SU-DHL-6 (cell line): ENCODE data around the gene FERMT2.

Source experiments
- H2AFZ ChIP-seq: fragments of 200-600 bp; sonication (generic); 2 replicates; pipeline ENCODE4 v1.6.1; 2014; ENCODE audit warnings: low read depth, mild to moderate bottlenecking, moderate library complexity, mixed read lengths, antibody characterized with exemption, low read length; ENCODE audit not compliant: severe bottlenecking
- H3F3A ChIP-seq: fragments of 200-600 bp; shearing (Covaris generic); 2 replicates; pipeline ENCODE4 v1.6.0; 2016; ENCODE audit warnings: antibody characterized with exemption, mild to moderate bottlenecking; ENCODE audit not compliant: insufficient read depth
- H3K27ac ChIP-seq: fragments of 200-600 bp; sonication (generic); 2 replicates; pipeline ENCODE4 v1.5.1; 2016; ENCODE audit warnings: low read depth, mild to moderate bottlenecking, low read length, moderate library complexity, mixed read lengths
- H3K27me3 ChIP-seq: fragments of 200-600 bp; sonication (generic), shearing (Covaris generic); 2 replicates; pipeline ENCODE4 v1.6.0; 2014; ENCODE audit warnings: mild to moderate bottlenecking, low read length
- H3K36me3 ChIP-seq: fragments of 200-600 bp; sonication (generic); 2 replicates; pipeline ENCODE4 v1.6.1; 2014; ENCODE audit warnings: mild to moderate bottlenecking, low read length, mixed read lengths
- H3K4me2 ChIP-seq: fragments of 300-600, 200-600 bp; shearing (Covaris generic), sonication (generic); 2 replicates; pipeline ENCODE4 v1.6.0; 2014; ENCODE audit warnings: low read length, low read depth, mild to moderate bottlenecking; ENCODE audit not compliant: poor library complexity, severe bottlenecking
- H3K4me3 ChIP-seq: fragments of 200-600 bp; sonication (generic); 2 replicates; pipeline ENCODE4 v1.5.1; 2014; ENCODE audit warnings: antibody characterized with exemption, low read length, mild to moderate bottlenecking, mixed read lengths; ENCODE audit not compliant: insufficient read depth, poor library complexity, severe bottlenecking
- H3K79me2 ChIP-seq: fragments of 200-600 bp; sonication (generic); 2 replicates; pipeline ENCODE4 v1.6.1; 2014; ENCODE audit warnings: mild to moderate bottlenecking, low read length, moderate library complexity; ENCODE audit not compliant: insufficient read depth
- H3K9ac ChIP-seq: fragments of 200-600 bp; sonication (generic); 2 replicates; pipeline ENCODE4 v1.7.0; 2014; ENCODE audit warnings: mild to moderate bottlenecking, low read length
- H3K9me2 ChIP-seq: fragments of 200-600 bp; sonication (generic); replicated peaks from 2 replicates; pipeline ENCODE4 v1.6.1; 2014; ENCODE audit warnings: low read length; ENCODE audit not compliant: insufficient read depth
- H3K9me3 ChIP-seq: fragments of 200-600 bp; sonication (generic); 2 replicates; pipeline ENCODE4 v1.6.1; 2014; ENCODE audit warnings: low read length, mixed read lengths; ENCODE audit not compliant: insufficient read depth
- H4K20me1 ChIP-seq: fragments of 200-600 bp; sonication (generic); 2 replicates; pipeline ENCODE4 v1.6.1; 2014; ENCODE audit warnings: low read depth, mild to moderate bottlenecking, antibody characterized with exemption, low read length, moderate library complexity, mixed read lengths
- EZH2phosphoT487 ChIP-seq: fragments of 200-600 bp; sonication (generic), shearing (Covaris generic); conservative IDR thresholded peaks from 2 replicates; pipeline ENCODE4 v1.6.1; 2018; ENCODE audit warnings: mild to moderate bottlenecking, antibody characterized with exemption, low read length, moderate library complexity, mixed read lengths
- TF ChIP-seq, protein P1 (sequence below): fragments of 200-600 bp; sonication (generic); IDR thresholded peaks from one replicate; pipeline ENCODE4 v1.5.1; 2017; ENCODE audit warnings: antibody characterized with exemption, mild to moderate bottlenecking, low read length, moderate library complexity; ENCODE audit not compliant: insufficient read depth, poor library complexity, severe bottlenecking

FERMT2 gene

DNA sequence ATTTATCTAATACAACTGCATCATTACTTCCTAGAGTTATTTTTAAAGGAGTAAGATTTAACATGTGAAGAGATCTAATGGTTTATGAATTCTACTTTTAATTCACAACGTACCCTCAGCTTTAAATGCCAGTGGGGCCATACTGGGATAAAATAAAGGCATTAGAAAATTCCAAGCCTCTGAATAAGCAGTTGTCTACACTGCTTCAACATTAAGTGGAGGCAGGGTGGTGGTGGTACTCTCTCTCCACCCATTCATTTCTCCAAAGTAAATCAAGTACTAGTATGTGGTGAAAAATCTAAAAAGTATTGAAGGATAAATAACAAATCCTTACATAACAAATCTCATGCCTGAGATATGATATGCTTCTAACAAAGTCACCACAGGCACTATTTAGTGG lies 52.4 kb downstream of the FERMT2 start:
- Histone ChIP-seq H3K79me2 (no peaks in the 10 kb centered on the region), H3K4me2 (no peak overlapping the region), H3F3A (no peaks in the 10 kb centered on the region), H3K36me3 (no peaks in the 10 kb centered on the region), H3K27me3 (no peaks in the 10 kb centered on the region), H2AFZ (no peak overlapping the region), H4K20me1 (no peaks in the 10 kb centered on the region), H3K9me2 (no peaks in the 10 kb centered on the region), H3K9ac (no peak overlapping the region), H3K27ac (no peak overlapping the region), H3K4me3 (no peak overlapping the region), H3K9me3 (no peaks in the 10 kb centered on the region)
- TF ChIP-seq EZH2phosphoT487 = no peak
- TF ChIP-seq, protein P1, sequence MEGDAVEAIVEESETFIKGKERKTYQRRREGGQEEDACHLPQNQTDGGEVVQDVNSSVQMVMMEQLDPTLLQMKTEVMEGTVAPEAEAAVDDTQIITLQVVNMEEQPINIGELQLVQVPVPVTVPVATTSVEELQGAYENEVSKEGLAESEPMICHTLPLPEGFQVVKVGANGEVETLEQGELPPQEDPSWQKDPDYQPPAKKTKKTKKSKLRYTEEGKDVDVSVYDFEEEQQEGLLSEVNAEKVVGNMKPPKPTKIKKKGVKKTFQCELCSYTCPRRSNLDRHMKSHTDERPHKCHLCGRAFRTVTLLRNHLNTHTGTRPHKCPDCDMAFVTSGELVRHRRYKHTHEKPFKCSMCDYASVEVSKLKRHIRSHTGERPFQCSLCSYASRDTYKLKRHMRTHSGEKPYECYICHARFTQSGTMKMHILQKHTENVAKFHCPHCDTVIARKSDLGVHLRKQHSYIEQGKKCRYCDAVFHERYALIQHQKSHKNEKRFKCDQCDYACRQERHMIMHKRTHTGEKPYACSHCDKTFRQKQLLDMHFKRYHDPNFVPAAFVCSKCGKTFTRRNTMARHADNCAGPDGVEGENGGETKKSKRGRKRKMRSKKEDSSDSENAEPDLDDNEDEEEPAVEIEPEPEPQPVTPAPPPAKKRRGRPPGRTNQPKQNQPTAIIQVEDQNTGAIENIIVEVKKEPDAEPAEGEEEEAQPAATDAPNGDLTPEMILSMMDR = no peak

DNA sequence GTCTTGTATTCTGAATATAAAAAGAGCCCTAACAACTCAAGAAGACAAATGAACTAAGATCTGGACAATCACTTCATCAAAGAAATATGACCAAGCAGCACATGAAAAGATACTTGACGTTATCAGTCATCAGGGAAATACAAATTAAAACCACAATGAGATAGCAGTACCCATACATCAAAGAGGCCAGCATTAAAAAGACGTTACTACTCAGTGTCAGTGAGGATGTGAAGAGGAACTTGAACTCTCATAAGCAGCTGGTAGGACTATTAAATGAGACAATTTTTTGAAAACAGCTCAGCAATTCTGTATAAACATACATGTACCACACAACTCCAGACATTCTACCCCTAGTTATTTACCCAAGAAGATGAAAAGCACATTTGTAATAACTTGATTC lies 55.9 kb downstream of the FERMT2 start:
- Histone ChIP-seq H3K9ac (no peak overlapping the region), H3K27ac (no peak overlapping the region), H3K9me2 (no peaks in the 10 kb centered on the region), H3K9me3 (no peaks in the 10 kb centered on the region), H3K36me3 (no peaks in the 10 kb centered on the region), H3K27me3 (no peaks in the 10 kb centered on the region), H3K79me2 (no peaks in the 10 kb centered on the region), H3K4me3 (no peak overlapping the region), H4K20me1 (no peaks in the 10 kb centered on the region), H2AFZ (no peak overlapping the region), H3F3A (no peaks in the 10 kb centered on the region), H3K4me2 (no peak overlapping the region)
- TF ChIP-seq EZH2phosphoT487 = no peak
- TF ChIP-seq, protein P1 = no peak

- no peak overlapping the region for H3K27ac ChIP-seq
- no peaks in the 10 kb centered on the region for H3K9me3 ChIP-seq
- no peaks in the 10 kb centered on the region for H3K79me2 ChIP-seq
- H3K27me3 ChIP-seq = no peaks in the 10 kb centered on the region
- H3F3A ChIP-seq = no peaks in the 10 kb centered on the region
- H3K9ac ChIP-seq = no peak overlapping the region
- no peaks in the 10 kb centered on the region for H3K9me2 ChIP-seq
- H3K4me3 ChIP-seq = no peak overlapping the region
- no peak for TF ChIP-seq EZH2phosphoT487
- TF ChIP-seq, protein P1 = no peak
- H4K20me1 ChIP-seq = no peaks in the 10 kb centered on the region
- no peak overlapping the region for H3K4me2 ChIP-seq
- no peaks in the 10 kb centered on the region for H3K36me3 ChIP-seq
- H2AFZ ChIP-seq = no peak overlapping the region
Observed at GRCh38 chr14:52891800-52892199, 59.0 kb downstream of the FERMT2 start.
